ENCODE data around the gene CEPT1.
A peak's percentile ranks its signal among the peaks of the same experiment; 100 is the strongest.
"Not testable (repeated sequence)": the region's sequence is repeated elsewhere in the genome, so short reads cannot be mapped to it uniquely, and the experiment has no call there.

The CEPT1 gene

GRCh38 chr1:111214074-111214801 is 74.2 kb downstream of the CEPT1 start:
- no peaks in the 10 kb centered on the region for H3K9me2 ChIP-seq (replicated peaks; ENCODE audit: insufficient read depth, low read length)
- H3F3A ChIP-seq (ENCODE audit: insufficient read depth) = peaks cover 85% of the 10 kb centered on the region
- TF ChIP-seq CTCF (IDR thresholded peaks at IDR 0.05; ENCODE audit: insufficient read depth, low read length, poor library complexity, severe bottlenecking) (no peak), EZH2phosphoT487 (conservative IDR thresholded peaks at IDR 0.05; ENCODE audit: low read length) (no peak)
- H3K9ac ChIP-seq (ENCODE audit: low read length) = peak overlapping the region; percentile 78
- no peaks in the 10 kb centered on the region for H3K27me3 ChIP-seq (ENCODE audit: low read length)
- H3K79me2 ChIP-seq (ENCODE audit: insufficient read depth, low read length) = no peaks in the 10 kb centered on the region
- H3K4me3 ChIP-seq (ENCODE audit: insufficient read depth, low read length, poor library complexity, severe bottlenecking) = peak overlapping the region; percentile 34
- H3K9me3 ChIP-seq (ENCODE audit: insufficient read depth, low read length) = no peaks in the 10 kb centered on the region
- H3K36me3 ChIP-seq (ENCODE audit: low read length) = no peaks in the 10 kb centered on the region
- H4K20me1 ChIP-seq (ENCODE audit: low read depth, low read length) = no peaks in the 10 kb centered on the region
- peak overlapping the region; percentile 100 for H3K27ac ChIP-seq (ENCODE audit: low read depth, low read length)
- H3K4me2 ChIP-seq (ENCODE audit: low read depth, low read length, poor library complexity, severe bottlenecking) = peak overlapping the region; percentile 94
- no peak overlapping the region for H2AFZ ChIP-seq (ENCODE audit: low read depth, low read length, severe bottlenecking)

- Histone ChIP-seq H3K9ac (ENCODE audit: low read length) (peak overlapping the region; percentile 78), H3K27me3 (ENCODE audit: low read length) (no peaks in the 10 kb centered on the region), H3K4me2 (ENCODE audit: low read depth, low read length, poor library complexity, severe bottlenecking) (peak overlapping the region; percentile 94), H4K20me1 (ENCODE audit: low read depth, low read length) (no peaks in the 10 kb centered on the region), H3K27ac (ENCODE audit: low read depth, low read length) (peak overlapping the region; percentile 100), H2AFZ (ENCODE audit: low read depth, low read length, severe bottlenecking) (no peak overlapping the region), H3K4me3 (ENCODE audit: insufficient read depth, low read length, poor library complexity, severe bottlenecking) (peak overlapping the region; percentile 25), H3K9me3 (ENCODE audit: insufficient read depth, low read length) (no peaks in the 10 kb centered on the region), H3K36me3 (ENCODE audit: low read length) (no peaks in the 10 kb centered on the region), H3K9me2 (replicated peaks; ENCODE audit: insufficient read depth, low read length) (no peaks in the 10 kb centered on the region), H3K79me2 (ENCODE audit: insufficient read depth, low read length) (no peaks in the 10 kb centered on the region), H3F3A (ENCODE audit: insufficient read depth) (peaks cover 91% of the 10 kb centered on the region)
- no peak for TF ChIP-seq CTCF (IDR thresholded peaks at IDR 0.05; ENCODE audit: insufficient read depth, low read length, poor library complexity, severe bottlenecking)
Observed at GRCh38 chr1:111214884-111215283, 74.9 kb downstream of the CEPT1 start.

GRCh38 chr1:111215285-111215684 is 75.3 kb downstream of the CEPT1 start:
- peaks cover 93% of the 10 kb centered on the region for H3F3A ChIP-seq (ENCODE audit: insufficient read depth)
- not testable (repeated sequence) for H2AFZ ChIP-seq (ENCODE audit: low read depth, low read length, severe bottlenecking)
- H3K9ac ChIP-seq (ENCODE audit: low read length) = peak overlapping the region; percentile 78

GRCh38 chr1:111216751-111217150 is 76.7 kb downstream of the CEPT1 start:
- H3K36me3 ChIP-seq (ENCODE audit: low read length) = no peaks in the 10 kb centered on the region
- H3K4me2 ChIP-seq (ENCODE audit: low read depth, low read length, poor library complexity, severe bottlenecking) = peak overlapping the region; percentile 94
- H3K27ac ChIP-seq (ENCODE audit: low read depth, low read length) = peak overlapping the region; percentile 100
- H3K27me3 ChIP-seq (ENCODE audit: low read length) = no peaks in the 10 kb centered on the region
- H3K9me2 ChIP-seq (replicated peaks; ENCODE audit: insufficient read depth, low read length) = no peaks in the 10 kb centered on the region
- H3K4me3 ChIP-seq (ENCODE audit: insufficient read depth, low read length, poor library complexity, severe bottlenecking) = peak overlapping the region; percentile 12
- H2AFZ ChIP-seq (ENCODE audit: low read depth, low read length, severe bottlenecking) = no peak overlapping the region
- no peaks in the 10 kb centered on the region for H4K20me1 ChIP-seq (ENCODE audit: low read depth, low read length)
- peaks cover 99% of the 10 kb centered on the region for H3F3A ChIP-seq (ENCODE audit: insufficient read depth)
- no peak for TF ChIP-seq CTCF (IDR thresholded peaks at IDR 0.05; ENCODE audit: insufficient read depth, low read length, poor library complexity, severe bottlenecking)
- no peak for TF ChIP-seq EZH2phosphoT487 (conservative IDR thresholded peaks at IDR 0.05; ENCODE audit: low read length)
- H3K9ac ChIP-seq (ENCODE audit: low read length) = peak overlapping the region; percentile 78
- H3K79me2 ChIP-seq (ENCODE audit: insufficient read depth, low read length) = no peaks in the 10 kb centered on the region
- H3K9me3 ChIP-seq (ENCODE audit: insufficient read depth, low read length) = no peaks in the 10 kb centered on the region

More at GRCh38 chr1:111215285-111215684, 75.3 kb downstream of the CEPT1 start:
- H4K20me1 ChIP-seq (ENCODE audit: low read depth, low read length); H3K27me3 ChIP-seq (ENCODE audit: low read length); H3K9me2 ChIP-seq (replicated peaks; ENCODE audit: insufficient read depth, low read length); H3K9me3 ChIP-seq (ENCODE audit: insufficient read depth, low read length); H3K36me3 ChIP-seq (ENCODE audit: low read length); H3K79me2 ChIP-seq (ENCODE audit: insufficient read depth, low read length): not testable (repeated sequence)
- peak overlapping the region; percentile 94 for H3K4me2 ChIP-seq (ENCODE audit: low read depth, low read length, poor library complexity, severe bottlenecking)
- peak overlapping the region; percentile 100 for H3K27ac ChIP-seq (ENCODE audit: low read depth, low read length)
- H3K4me3 ChIP-seq (ENCODE audit: insufficient read depth, low read length, poor library complexity, severe bottlenecking) = peak overlapping the region; percentile 25
